ENCODE measurements around the gene MUC13.

MUC13 gene

DNA sequence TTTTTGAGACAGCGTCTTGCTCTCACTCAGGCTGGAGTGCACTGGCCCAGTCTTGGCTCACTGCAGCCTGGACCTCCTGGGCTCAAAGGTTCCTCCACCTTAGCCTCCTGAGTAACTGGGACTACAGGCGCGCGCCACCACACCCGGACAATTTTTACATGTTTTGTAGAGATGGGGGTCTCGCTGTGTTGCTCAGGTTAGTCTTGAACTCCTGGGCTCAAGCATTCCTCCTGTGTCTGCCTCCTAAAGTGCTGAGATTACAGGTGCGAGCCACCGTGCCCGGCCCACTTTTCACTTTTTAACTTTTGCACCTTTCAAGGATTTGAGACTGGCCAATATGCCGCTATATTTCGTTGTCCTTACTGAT is 46.6 kb downstream of the MUC13 start:
- ChIA-PET CTCF (interaction anchor here (3.8 to 5.6 kb wide), 2 partner anchors 15 to 126 kb away, joined by 42 to 59 read pairs; no protein-coding TSS in a partner anchor), POLR2A (interaction anchor here (0.8 to 1.8 kb wide), 5 partner anchors 65 to 108 kb away, joined by 3 to 9 read pairs (median 4); no protein-coding TSS in a partner anchor)
- no peak for DNase-seq (ENCODE audit: low read depth, low spot score)
- H3K4me3 ChIP-seq (ENCODE audit: low read depth, low read length): peak overlapping the region; percentile 68
- TF ChIP-seq, protein P1, sequence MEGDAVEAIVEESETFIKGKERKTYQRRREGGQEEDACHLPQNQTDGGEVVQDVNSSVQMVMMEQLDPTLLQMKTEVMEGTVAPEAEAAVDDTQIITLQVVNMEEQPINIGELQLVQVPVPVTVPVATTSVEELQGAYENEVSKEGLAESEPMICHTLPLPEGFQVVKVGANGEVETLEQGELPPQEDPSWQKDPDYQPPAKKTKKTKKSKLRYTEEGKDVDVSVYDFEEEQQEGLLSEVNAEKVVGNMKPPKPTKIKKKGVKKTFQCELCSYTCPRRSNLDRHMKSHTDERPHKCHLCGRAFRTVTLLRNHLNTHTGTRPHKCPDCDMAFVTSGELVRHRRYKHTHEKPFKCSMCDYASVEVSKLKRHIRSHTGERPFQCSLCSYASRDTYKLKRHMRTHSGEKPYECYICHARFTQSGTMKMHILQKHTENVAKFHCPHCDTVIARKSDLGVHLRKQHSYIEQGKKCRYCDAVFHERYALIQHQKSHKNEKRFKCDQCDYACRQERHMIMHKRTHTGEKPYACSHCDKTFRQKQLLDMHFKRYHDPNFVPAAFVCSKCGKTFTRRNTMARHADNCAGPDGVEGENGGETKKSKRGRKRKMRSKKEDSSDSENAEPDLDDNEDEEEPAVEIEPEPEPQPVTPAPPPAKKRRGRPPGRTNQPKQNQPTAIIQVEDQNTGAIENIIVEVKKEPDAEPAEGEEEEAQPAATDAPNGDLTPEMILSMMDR (IDR thresholded peaks at IDR 0.05; ENCODE audit: insufficient read depth, low read length, missing control alignments): no peak

- CTCF ChIA-PET: interaction anchor here (0.7 to 1.6 kb wide), 5 partner anchors 14 to 113 kb away, joined by 3 to 4 read pairs (median 3); no protein-coding TSS in a partner anchor
- TF ChIP-seq, protein P1 (IDR thresholded peaks at IDR 0.05; ENCODE audit: insufficient read depth, low read length, missing control alignments): no peak
- no peak for DNase-seq (ENCODE audit: low read depth, low spot score)
Observed at GRCh38 chr3:124887177-124887931, 47.2 kb downstream of the MUC13 start, which contains the start of gene ITGB5. Gene ITGB5 (minus strand): TSS chr3:124887365. CDS start chr3:124887000, 365 bp downstream.

GRCh38 chr3:124886168-124887056 is 48.1 kb downstream of the MUC13 start:
- CTCF ChIA-PET: interaction anchor here (0.7 to 1.6 kb wide), 7 partner anchors 15 to 327 kb away, joined by 3 to 7 read pairs (median 3); no protein-coding TSS in a partner anchor
- TF ChIP-seq, protein P1 (IDR thresholded peaks at IDR 0.05; ENCODE audit: insufficient read depth, low read length, missing control alignments): no peak
- POLR2A ChIA-PET: interaction anchor here (0.6 to 1.8 kb wide), 7 partner anchors 41 to 254 kb away, joined by 3 to 9 read pairs (median 4); no protein-coding TSS in a partner anchor
- DNase-seq (ENCODE audit: low read depth, low spot score): no peak
- peak overlapping the region; percentile 68 for H3K4me3 ChIP-seq (ENCODE audit: low read depth, low read length)

More at GRCh38 chr3:124887177-124887931, 47.2 kb downstream of the MUC13 start, which contains the start of gene ITGB5:
- H3K4me3 ChIP-seq (ENCODE audit: low read depth, low read length): peak within 1 kb of the TSS; percentile 68
- POLR2A ChIA-PET: interaction anchor here (0.6 to 1.8 kb wide), 8 partner anchors 42 to 253 kb away, joined by 3 to 9 read pairs (median 4); no protein-coding TSS in a partner anchor

- CTCF ChIA-PET: interaction anchor here (1.0 to 1.6 kb wide), 4 partner anchors 34 to 326 kb away, joined by 3 to 7 read pairs (median 4); no protein-coding TSS in a partner anchor
- DNase-seq (ENCODE audit: low read depth, low spot score): no peak
- POLR2A ChIA-PET: no interaction called here
- TF ChIP-seq, protein P1 (IDR thresholded peaks at IDR 0.05; ENCODE audit: insufficient read depth, low read length, missing control alignments): no peak
- peak overlapping the region; percentile 68 for H3K4me3 ChIP-seq (ENCODE audit: low read depth, low read length)
Observed at GRCh38 chr3:124885466-124886167, 48.9 kb downstream of the MUC13 start.

DNA sequence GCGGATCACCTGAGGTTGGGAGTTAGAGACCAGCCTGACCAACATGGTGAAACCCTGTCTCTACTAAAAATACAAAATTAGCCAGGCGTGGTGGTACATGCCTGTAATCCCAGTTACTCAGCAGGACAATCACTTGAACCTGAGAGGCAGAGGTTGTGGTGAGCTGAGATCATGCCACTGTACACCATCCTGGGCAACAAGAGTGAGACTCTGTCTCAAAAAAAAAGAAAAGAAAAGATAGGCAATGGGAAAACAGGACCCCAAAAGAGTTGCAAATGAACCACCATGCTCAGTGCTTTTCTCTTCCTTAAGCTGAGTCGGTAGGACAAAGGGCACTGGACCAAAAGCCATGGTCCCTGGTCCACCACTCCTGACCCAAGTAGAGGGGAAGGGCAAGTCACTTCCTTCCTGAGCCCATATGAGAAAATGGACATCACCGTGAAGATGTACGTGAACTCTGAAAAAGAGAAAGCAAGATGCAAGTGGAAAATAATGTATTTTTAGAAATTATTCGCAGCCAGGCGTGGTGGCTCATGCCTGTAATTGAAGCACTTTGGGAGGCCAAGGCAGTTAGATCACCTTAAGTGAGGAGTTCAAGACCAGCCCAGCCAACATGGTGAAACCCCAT is 50.0 kb downstream of the MUC13 start:
- CTCF ChIA-PET: interaction anchor here (1.2 to 2.0 kb wide), 5 partner anchors 17 to 124 kb away, joined by 4 to 7 read pairs (median 5); no protein-coding TSS in a partner anchor
- H3K4me3 ChIP-seq (ENCODE audit: low read depth, low read length): no peak overlapping the region; the same call in 1 of the 2 replicates
- POLR2A ChIA-PET: interaction anchor here (0.6 to 0.7 kb wide), 2 partner anchors 71 to 123 kb away, joined by 4 read pairs; no protein-coding TSS in a partner anchor
- DNase-seq (ENCODE audit: low read depth, low spot score): no peak
- TF ChIP-seq, protein P1 (IDR thresholded peaks at IDR 0.05; ENCODE audit: insufficient read depth, low read length, missing control alignments): no peak
